Measurements from ENCODE around the gene MACROD2. TPM values are rescaled to one million over a fixed set of nuclear protein-coding genes. Genes with fewer than 3 reads are reported as not detected.

MACROD2 gene
- total RNA-seq, 4 donors from 2014 or later: 10.0 to 24.0 (median 17.0) TPM

GRCh38 chr20:14617123-14617522 lies 621.8 kb downstream of the MACROD2 start:
- 78 to 86% methylated on average over 2 of the region's 2 CpGs for WGBS, 2 donors
- DNase-seq (ENCODE audit: low spot score in 2 of 2): no peak

GRCh38 chr20:14619411-14619810 lies 624.1 kb downstream of the MACROD2 start:
- 100% methylated on average over 1 of the region's 1 CpG for WGBS, 2 donors
- intact Hi-C loops (cut with DNase I; ENCODE audit: low total_unique reads): no loop called here
- TF ChIP-seq POLR2A (IDR thresholded peaks at IDR 0.05) (no peak), CTCF (IDR thresholded peaks at IDR 0.05) (no peak)
- H3K4me3 ChIP-seq (ENCODE audit: low read depth, poor library complexity, severe bottlenecking): no peak overlapping the region
- no peak for DNase-seq (ENCODE audit: low spot score in 2 of 2)

More at GRCh38 chr20:14617123-14617522, 621.8 kb downstream of the MACROD2 start:
- H3K4me3 ChIP-seq (ENCODE audit: low read depth, poor library complexity, severe bottlenecking): no peak overlapping the region
- intact Hi-C loops (cut with DNase I; ENCODE audit: low total_unique reads): no loop called here
- TF ChIP-seq CTCF (IDR thresholded peaks at IDR 0.05): no peak
- no peak for TF ChIP-seq POLR2A (IDR thresholded peaks at IDR 0.05)

- 56 to 62% methylated on average over 2 of the region's 2 CpGs for WGBS, 2 donors
- intact Hi-C loops (cut with DNase I; ENCODE audit: low total_unique reads): no loop called here
- H3K4me3 ChIP-seq (ENCODE audit: low read depth, poor library complexity, severe bottlenecking): no peak overlapping the region
- DNase-seq (ENCODE audit: low spot score in 2 of 2): no peak
- TF ChIP-seq CTCF (IDR thresholded peaks at IDR 0.05) (no peak), POLR2A (IDR thresholded peaks at IDR 0.05) (no peak)
Measured at GRCh38 chr20:14622796-14623195, 627.5 kb downstream of the MACROD2 start.

- 92 to 95% methylated on average over 4 of the region's 4 CpGs for WGBS, 2 donors
- DNase-seq (ENCODE audit: low spot score in 2 of 2): no peak
- no peak overlapping the region for H3K4me3 ChIP-seq (ENCODE audit: low read depth, poor library complexity, severe bottlenecking)
- no peak for TF ChIP-seq POLR2A (IDR thresholded peaks at IDR 0.05)
- TF ChIP-seq CTCF (IDR thresholded peaks at IDR 0.05): no peak
- intact Hi-C loops (cut with DNase I; ENCODE audit: low total_unique reads): no loop called here
Measured at GRCh38 chr20:14631011-14631410, 635.7 kb downstream of the MACROD2 start.

GRCh38 chr20:14632906-14633305 lies 637.6 kb downstream of the MACROD2 start:
- H3K4me3 ChIP-seq (ENCODE audit: low read depth, poor library complexity, severe bottlenecking): no peak overlapping the region
- TF ChIP-seq POLR2A (IDR thresholded peaks at IDR 0.05) (no peak), CTCF (IDR thresholded peaks at IDR 0.05) (no peak)
- intact Hi-C loops (cut with DNase I; ENCODE audit: low total_unique reads): no loop called here
- DNase-seq (ENCODE audit: low spot score in 2 of 2): no peak
- WGBS, 2 donors: 79 to 83% methylated on average over 6 of the region's 6 CpGs

GRCh38 chr20:14633507-14633906 lies 638.2 kb downstream of the MACROD2 start:
- H3K4me3 ChIP-seq (ENCODE audit: low read depth, poor library complexity, severe bottlenecking): no peak overlapping the region
- TF ChIP-seq POLR2A (IDR thresholded peaks at IDR 0.05): no peak
- TF ChIP-seq CTCF (IDR thresholded peaks at IDR 0.05): no peak
- no peak for DNase-seq (ENCODE audit: low spot score in 2 of 2)
- intact Hi-C loops (cut with DNase I; ENCODE audit: low total_unique reads): no loop called here
- WGBS, 2 donors: 78 to 80% methylated on average over 5 of the region's 5 CpGs
